WTC11 (cell line): ENCODE results near the gene SLC5A9.

Experiments used
- CTCF ChIP-seq: fragments of 200-600 bp; IDR thresholded peaks from 2 replicates; pipeline ENCODE4 v1.8.0; 2022; ENCODE audit warnings: antibody characterized with exemption
- FOXK1 ChIP-seq: sonication (generic); formaldehyde crosslinking; IDR thresholded peaks from 2 replicates; pipeline ENCODE4 v1.8.0; 2022; ENCODE audit warnings: mild to moderate bottlenecking, moderate library complexity, missing genetic modification reagents
- NFE2L1 ChIP-seq: sonication (generic); formaldehyde crosslinking; IDR thresholded peaks from 2 replicates; pipeline ENCODE4 v1.8.1; 2023; ENCODE audit warnings: missing genetic modification reagents

- no peak; the same call in 1 of the 2 replicates for TF ChIP-seq CTCF
- no peak for TF ChIP-seq NFE2L1 (CRISPR knock-in tag)
- no peak for TF ChIP-seq FOXK1 (CRISPR knock-in tag)
These were observed 19.1 kb upstream of the SLC5A9 start for GRCh38 chr1:48203287-48203900.
